ENCODE results near the gene ING1. TPM values are rescaled to one million over a fixed set of nuclear protein-coding genes. Genes with fewer than 3 reads are reported as not detected.
"Not testable (repeated sequence)": the region's sequence is repeated elsewhere in the genome, so short reads cannot be mapped to it uniquely, and the experiment has no call there.

Gene ING1
- total and polyA plus RNA-seq, 2 donors (not counting 1 experiment from before 2014, with no cell fraction given), result 29.1 to 34.2 TPM

- ChIA-PET CTCF (no interaction called here), POLR2A (no interaction called here)
- Histone ChIP-seq H3K9ac (ENCODE audit: low read length) (no peak overlapping the region), H3K4me1 (ENCODE audit: control insufficient read depth in 2 of 2, insufficient read depth in 2 of 2, low read length in 2 of 2) (peaks cover 27 to 31% of the 10 kb centered on the region in 2 donors), H3K36me3 (replicated peaks in 1 of 2; ENCODE audit: control extremely low read depth in 1 of 2, control insufficient read depth in 1 of 2, extremely low read depth in 1 of 2, insufficient read depth in 2 of 2, low read length in 1 of 2) (peaks cover 0 to 32% of the 10 kb centered on the region in 2 experiments), H4K20me1 (ENCODE audit: control insufficient read depth, insufficient read depth, low read length, poor library complexity, severe bottlenecking) (no peaks in the 10 kb centered on the region), H3K4me3 (ENCODE audit: control extremely low read depth in 1 of 5, extremely low read depth in 1 of 5, insufficient read depth in 1 of 5, low read depth in 2 of 5, low read length in 4 of 5) (no peak overlapping the region), H3K79me2 (ENCODE audit: control insufficient read depth, insufficient read depth, low read length) (peaks cover 34% of the 10 kb centered on the region), H3K9me3 (ENCODE audit: control extremely low read depth in 1 of 3, control insufficient read depth in 2 of 3, insufficient read depth in 1 of 3, low read length in 2 of 3) (peaks cover 0 to 5% (median 0%) of the 10 kb centered on the region in 3 donors), H3K4me2 (replicated peaks; ENCODE audit: low read depth, low read length, poor library complexity, severe bottlenecking) (no peak overlapping the region), H3K27ac (ENCODE audit: low read length in 2 of 2) (no peak overlapping the region), H2AFZ (ENCODE audit: insufficient read depth, low read depth, low read length, poor library complexity, severe bottlenecking) (no peak overlapping the region), H3K27me3 (replicated peaks in 1 of 4; ENCODE audit: control extremely low read depth in 1 of 4, control insufficient read depth in 3 of 4, insufficient read depth in 4 of 4, low read length in 3 of 4) (no peaks in the 10 kb centered on the region)
- intact Hi-C loops (cut with micrococcal nuclease), result no loop called here
- Mint-ChIP-seq H3K4me3 (no peak overlapping the region), H3K9me3 (ENCODE audit: insufficient read depth) (peaks cover 2% of the 10 kb centered on the region), H3K4me1 (peaks cover 60% of the 10 kb centered on the region), H3K27me3 (no peaks in the 10 kb centered on the region), H3K27ac (no peak overlapping the region)
- 100% methylated on average over 2 of the region's 9 CpGs for WGBS (ENCODE audit: insufficient coverage)
- no peak for DNase-seq
- ATAC-seq (ENCODE audit: low read depth), result no peak
- TF ChIP-seq EZH2 (IDR thresholded peaks at IDR 0.05; ENCODE audit: borderline replicate concordance, insufficient read depth, low read depth, low read length, poor library complexity, severe bottlenecking) (no peak), CTCF (IDR thresholded peaks at IDR 0.05) (no peak)
Observed at GRCh38 chr13:110669036-110669435, 44.5 kb upstream of the ING1 start.

GRCh38 chr13:110669814-110670213 is 43.7 kb upstream of the ING1 start:
- H3K4me3 ChIP-seq (ENCODE audit: control extremely low read depth in 1 of 5, extremely low read depth in 1 of 5, insufficient read depth in 1 of 5, low read depth in 2 of 5, low read length in 4 of 5); ATAC-seq (ENCODE audit: low read depth); DNase-seq; H3K4me3 Mint-ChIP-seq; H3K9me3 Mint-ChIP-seq (ENCODE audit: insufficient read depth); CTCF ChIA-PET; H3K9ac ChIP-seq (ENCODE audit: low read length); H3K9me3 ChIP-seq (ENCODE audit: control extremely low read depth in 1 of 3, control insufficient read depth in 2 of 3, insufficient read depth in 1 of 3, low read length in 2 of 3); H3K27ac ChIP-seq (ENCODE audit: low read length in 2 of 2); H4K20me1 ChIP-seq (ENCODE audit: control insufficient read depth, insufficient read depth, low read length, poor library complexity, severe bottlenecking); H3K27ac Mint-ChIP-seq; H3K4me2 ChIP-seq (replicated peaks; ENCODE audit: low read depth, low read length, poor library complexity, severe bottlenecking); intact Hi-C loops (cut with micrococcal nuclease); POLR2A ChIA-PET; H2AFZ ChIP-seq (ENCODE audit: insufficient read depth, low read depth, low read length, poor library complexity, severe bottlenecking); H3K27me3 ChIP-seq (replicated peaks in 1 of 4; ENCODE audit: control extremely low read depth in 1 of 4, control insufficient read depth in 3 of 4, insufficient read depth in 4 of 4, low read length in 3 of 4); H3K27me3 Mint-ChIP-seq: not testable (repeated sequence)
- Histone ChIP-seq H3K79me2 (ENCODE audit: control insufficient read depth, insufficient read depth, low read length) (peaks cover 34% of the 10 kb centered on the region), H3K4me1 (ENCODE audit: control insufficient read depth in 2 of 2, insufficient read depth in 2 of 2, low read length in 2 of 2) (peaks cover 25 to 28% of the 10 kb centered on the region in 2 donors), H3K36me3 (replicated peaks in 1 of 2; ENCODE audit: control extremely low read depth in 1 of 2, control insufficient read depth in 1 of 2, extremely low read depth in 1 of 2, insufficient read depth in 2 of 2, low read length in 1 of 2) (peaks cover 0 to 25% of the 10 kb centered on the region in 2 experiments)
- H3K4me1 Mint-ChIP-seq, result peaks cover 61% of the 10 kb centered on the region
- WGBS (ENCODE audit: insufficient coverage), result 97% methylated on average over 11 of the region's 11 CpGs

Data from B cell (primary cell).